ENCODE measurements around the gene ZBTB45. TPM values are rescaled to one million over a fixed set of nuclear protein-coding genes. Genes with fewer than 3 reads are reported as not detected.

The ZBTB45 gene
- total RNA-seq (20.9 and 28.4 TPM in 2 replicates), polyA plus RNA-seq (11.4 and 12.6 TPM in 2 replicates), polyA minus RNA-seq (8.8 and 18.4 TPM in 2 replicates)
- total RNA-seq (2013) = 4.6 TPM

DNA sequence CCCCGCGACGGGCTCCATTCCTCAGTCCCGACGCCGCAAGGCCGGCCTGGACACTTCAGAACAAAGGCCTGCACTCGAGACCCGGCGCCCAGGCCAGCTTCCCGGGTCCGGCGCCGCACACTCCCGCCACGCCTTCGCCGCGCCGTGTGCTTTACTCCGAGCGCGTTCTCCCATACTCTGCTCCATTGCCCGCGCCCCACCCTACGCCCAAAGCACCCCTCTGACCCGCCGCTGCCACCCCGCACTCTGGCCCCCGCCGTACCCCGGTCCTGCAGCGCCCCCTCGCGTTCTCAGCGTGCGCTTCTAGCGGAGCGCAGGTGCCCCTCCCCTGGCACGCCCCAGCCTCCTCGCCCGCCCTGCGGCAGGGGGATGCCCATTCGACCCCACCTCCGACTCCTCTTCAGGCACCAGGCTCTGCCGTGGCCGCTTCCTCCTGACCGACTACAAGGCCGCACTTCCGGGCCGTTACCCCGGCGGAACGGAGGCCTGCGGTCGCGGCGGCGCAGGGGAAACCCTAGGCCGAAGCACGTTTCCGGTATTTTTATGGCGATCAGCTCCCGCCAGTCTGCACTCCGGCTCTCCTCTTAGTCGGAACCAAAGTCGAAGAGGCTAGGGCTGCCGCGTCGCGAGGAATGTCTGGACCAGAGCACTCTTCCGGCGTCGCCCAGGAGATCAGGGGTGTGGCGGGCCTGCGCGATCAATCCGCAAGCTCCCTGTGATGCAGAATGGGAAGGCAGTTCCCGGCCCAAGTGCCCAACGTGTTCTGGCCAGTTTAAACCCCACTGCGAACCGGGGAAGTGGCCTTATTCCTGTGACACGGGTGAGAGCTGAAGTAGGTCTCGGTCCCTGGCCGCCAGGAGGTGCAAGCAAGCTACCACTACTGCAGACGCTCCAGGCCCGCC lies at the start of gene ZBTB45:
Gene ZBTB45, minus strand, starts transcription at position 456 of the 902 bp plus-strand sequence. CDS start 2,137 bp downstream, outside the sequence.
- Histone ChIP-seq H3K36me3 (replicated peaks in 1 of 2; ENCODE audit: control extremely low read depth in 1 of 2, control insufficient read depth in 1 of 2, extremely low read depth in 1 of 2, insufficient read depth in 2 of 2, low read length in 1 of 2) (peaks cover 0 to 12% of the 10 kb centered on the region in 2 experiments), H3K4me3 (ENCODE audit: control extremely low read depth in 1 of 5, extremely low read depth in 1 of 5, insufficient read depth in 1 of 5, low read depth in 2 of 5, low read length in 4 of 5) (peak within 1 kb of the TSS; percentile 64 to 78 (median 71)), H4K20me1 (ENCODE audit: control insufficient read depth, insufficient read depth, low read length, poor library complexity, severe bottlenecking) (peaks cover 41% of the 10 kb centered on the region), H3K27ac (ENCODE audit: low read length in 2 of 2) (peak within 1 kb of the TSS; percentile 76 to 96), H3K27me3 (replicated peaks in 1 of 4; ENCODE audit: control extremely low read depth in 1 of 4, control insufficient read depth in 3 of 4, insufficient read depth in 4 of 4, low read length in 3 of 4) (no peaks in the 10 kb centered on the region), H3K4me2 (replicated peaks; ENCODE audit: low read depth, low read length, poor library complexity, severe bottlenecking) (peak within 1 kb of the TSS; percentile 93), H3K9ac (ENCODE audit: low read length) (peak within 1 kb of the TSS; percentile 81), H2AFZ (ENCODE audit: insufficient read depth, low read depth, low read length, poor library complexity, severe bottlenecking) (peak within 1 kb of the TSS; percentile 79), H3K4me1 (ENCODE audit: control insufficient read depth in 2 of 2, insufficient read depth in 2 of 2, low read length in 2 of 2) (peaks cover 18 to 28% of the 10 kb centered on the region in 2 donors), H3K9me3 (ENCODE audit: control extremely low read depth in 1 of 3, control insufficient read depth in 2 of 3, insufficient read depth in 1 of 3, low read length in 2 of 3) (no peaks in the 10 kb centered on the region), H3K79me2 (ENCODE audit: control insufficient read depth, insufficient read depth, low read length) (peaks cover 43% of the 10 kb centered on the region)
- ATAC-seq (ENCODE audit: low read depth) = peak; percentile 84
- DNase-seq = peak; percentile 96
- peak within 1 kb of the TSS; percentile 99 for H3K27ac Mint-ChIP-seq
- TF ChIP-seq EZH2 (IDR thresholded peaks at IDR 0.05; ENCODE audit: borderline replicate concordance, insufficient read depth, low read depth, low read length, poor library complexity, severe bottlenecking) (no peak), CTCF (IDR thresholded peaks at IDR 0.05) (peak; percentile 72)
- no peaks in the 10 kb centered on the region for H3K9me3 Mint-ChIP-seq (ENCODE audit: insufficient read depth)
- intact Hi-C loops (cut with micrococcal nuclease) = loop anchor here (1.0 to 2.0 kb wide), 7 partner anchors 20 to 192 kb away; partner anchors contain the start of genes CHMP2A, TRIM28, ZNF132 and ZNF837
- no peaks in the 10 kb centered on the region for H3K27me3 Mint-ChIP-seq
- ChIA-PET CTCF (interaction anchor here (0.6 to 4.9 kb wide), 31 partner anchors 9 to 792 kb away, joined by 3 to 72 read pairs (median 4); partner anchors contain the start of genes CHMP2A, MZF1, TRIM28 and ZNF497), POLR2A (interaction anchor here (0.6 to 3.3 kb wide), 22 partner anchors 20 to 530 kb away, joined by 3 to 30 read pairs (median 5); partner anchors contain the start of genes CHMP2A, MZF1, TRIM28 and UBE2M)
- peaks cover 42% of the 10 kb centered on the region for H3K4me1 Mint-ChIP-seq
- H3K4me3 Mint-ChIP-seq = peak within 1 kb of the TSS; percentile 98
- under 1% methylated on average over 87 of the region's 87 CpGs for WGBS (ENCODE audit: insufficient coverage)
